Natural killer cell treated with Interleukin-12 subunit alpha and Interleukin-12 subunit beta and Interleukin-15 and Interleukin-18, amount 100 ng/mL, for 72 hours (primary cell): Measurements from ENCODE around the gene OR4K15. TPM values are rescaled to one million over a fixed set of nuclear protein-coding genes. Genes with fewer than 3 reads are reported as not detected.

Experiments
- total RNA-seq, 2 donors: library from RNA; stranded (reverse); gene quantifications; one replicate each; pipeline ENCODE4 v1.2.3, GENCODE V29; 2022

The OR4K15 gene
- total RNA-seq, 2 donors from 2014 or later, result not detected

Other genes starting within 250 kb of the OR4K15 start
- not detected for gene OR4Q3, start 232.0 kb upstream of the OR4K15 start, total RNA-seq
- gene OR4M1, start 202.1 kb upstream of the OR4K15 start, total RNA-seq, result not detected
- gene OR4N2, start 171.8 kb upstream of the OR4K15 start, total RNA-seq, result not detected
- gene OR4K2, start 100.4 kb upstream of the OR4K15 start, total RNA-seq, result not detected
- not detected for gene OR4K5, start 55.0 kb upstream of the OR4K15 start, total RNA-seq
- gene OR4K1, start 44.7 kb upstream of the OR4K15 start, total RNA-seq, result not detected
- not detected for gene OR4Q2, start 26.6 kb downstream of the OR4K15 start, total RNA-seq
- gene OR4K14, start 43.7 kb downstream of the OR4K15 start, total RNA-seq, result not detected
- not detected for gene OR4K13, start 60.4 kb downstream of the OR4K15 start, total RNA-seq
- not detected for gene OR4L1, start 84.5 kb downstream of the OR4K15 start, total RNA-seq
- not detected for gene OR4K17, start 135.1 kb downstream of the OR4K15 start, total RNA-seq
- not detected for gene OR4N5, start 163.2 kb downstream of the OR4K15 start, total RNA-seq
- not detected for gene OR11G2, start 215.3 kb downstream of the OR4K15 start, total RNA-seq
- not detected for gene OR11H6, start 248.1 kb downstream of the OR4K15 start, total RNA-seq